ENCODE results near the gene KRT86.
"Not testable (repeated sequence)": the region's sequence is repeated elsewhere in the genome, so short reads cannot be mapped to it uniquely, and the experiment has no call there.

KRT86 gene

GRCh38 chr12:52238916-52239646 lies 35.4 kb upstream of the KRT86 start:
- no peak for DNase-seq

DNA sequence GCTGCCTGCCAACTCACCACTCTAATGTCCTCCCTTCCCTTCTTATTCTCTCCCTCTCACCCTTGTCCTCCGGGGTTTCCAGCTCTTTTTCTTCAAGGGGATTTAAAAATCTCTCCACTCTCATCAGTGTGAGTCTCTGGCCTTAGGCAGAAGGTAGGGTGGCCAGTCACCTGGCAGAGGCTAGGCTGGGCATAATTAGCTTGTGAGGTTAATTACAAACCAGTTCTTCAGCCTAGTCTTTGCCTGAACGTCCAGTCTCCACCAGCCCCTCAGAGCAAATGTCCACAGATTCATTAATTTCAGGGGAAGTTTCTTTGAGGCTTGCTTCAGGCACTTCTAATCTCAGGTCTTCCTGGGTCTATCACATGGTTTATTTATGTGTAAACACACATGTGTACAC lies 34.7 kb upstream of the KRT86 start:
- no peak for DNase-seq

DNA sequence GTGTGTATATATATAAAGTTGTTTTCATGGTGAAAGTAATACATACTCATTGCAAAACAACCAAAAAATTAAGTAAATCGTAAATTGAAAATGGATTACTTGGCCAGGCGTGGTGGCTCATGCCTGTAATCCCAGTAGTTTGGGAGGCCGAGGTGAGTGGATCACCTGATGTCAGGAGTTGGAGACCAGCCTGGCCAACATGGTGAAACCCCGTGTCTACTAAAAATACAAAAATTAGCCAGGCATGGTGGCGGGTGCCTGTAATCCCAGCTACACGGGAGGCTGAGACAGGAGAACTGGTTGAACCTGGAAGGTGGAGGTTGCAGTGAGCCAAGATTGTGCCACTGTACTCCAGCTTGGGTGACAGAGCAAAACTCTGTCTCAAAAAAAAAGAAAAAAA lies 34.2 kb upstream of the KRT86 start:
- not testable (repeated sequence) for DNase-seq

DNA sequence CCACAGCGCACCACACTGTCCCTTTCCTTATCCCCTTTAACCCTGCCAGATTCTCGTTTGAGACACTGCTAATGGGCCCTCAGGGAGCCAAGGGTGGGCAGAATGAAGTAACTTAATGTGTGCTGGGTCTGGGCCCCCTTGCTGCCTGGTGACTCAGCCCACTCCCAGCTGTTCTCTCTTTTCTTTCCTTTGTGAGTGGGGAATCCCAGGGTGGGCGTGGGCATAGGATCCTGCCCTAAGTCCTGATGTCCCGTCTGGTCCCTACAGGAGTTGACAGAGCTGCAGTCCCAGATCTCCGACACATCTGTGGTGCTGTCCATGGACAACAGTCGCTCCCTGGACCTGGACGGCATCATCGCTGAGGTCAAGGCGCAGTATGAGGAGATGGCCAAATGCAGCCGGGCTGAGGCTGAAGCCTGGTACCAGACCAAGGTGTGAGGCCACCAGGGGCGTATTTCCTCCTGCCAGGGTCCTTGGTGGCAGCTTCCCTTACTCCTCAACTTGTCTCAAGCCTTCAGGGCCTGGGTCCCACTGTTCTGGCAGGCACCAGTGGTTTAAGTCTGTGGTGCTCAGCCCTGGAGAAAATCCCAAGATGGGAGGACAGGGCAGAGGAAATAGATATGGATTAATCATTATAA lies 33.1 kb upstream of the KRT86 start:
- DNase-seq: no peak

DNA sequence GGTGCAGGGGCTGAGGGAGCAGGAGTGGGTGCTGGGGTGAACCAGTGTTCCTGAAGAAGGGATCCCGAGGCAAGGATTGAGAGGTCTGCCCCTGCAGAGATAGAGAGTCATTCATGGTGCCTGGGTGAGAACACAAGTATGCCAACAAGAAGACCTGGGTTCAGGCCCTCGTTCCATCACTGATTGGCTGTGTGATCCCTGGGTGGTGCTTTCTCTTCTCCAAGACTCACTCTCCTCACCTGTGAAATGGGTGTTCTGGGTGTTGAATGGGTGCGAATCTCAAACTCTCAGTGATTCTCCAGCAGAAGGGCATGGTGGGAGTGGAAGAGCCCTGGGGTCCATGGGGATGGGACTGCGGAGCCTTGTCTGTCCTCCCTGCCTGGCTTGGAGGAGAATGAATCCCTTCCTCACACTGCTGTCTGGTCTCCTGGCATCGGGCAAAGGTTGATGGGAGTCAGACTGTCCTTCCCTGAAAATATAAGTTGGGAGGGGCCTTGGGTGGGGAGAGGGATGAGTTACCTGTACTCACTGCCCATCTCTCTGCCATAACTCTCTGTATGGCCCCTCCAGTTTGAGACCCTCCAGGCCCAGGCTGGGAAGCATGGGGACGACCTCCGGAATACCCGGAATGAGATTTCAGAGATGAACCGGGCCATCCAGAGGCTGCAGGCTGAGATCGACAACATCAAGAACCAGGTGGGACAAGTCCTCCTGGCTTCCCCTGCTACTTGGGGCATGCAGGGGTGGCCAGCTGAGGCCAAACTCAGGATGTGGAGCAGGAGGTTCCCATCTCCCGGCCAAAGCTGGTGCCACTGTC lies 31.8 kb upstream of the KRT86 start:
- DNase-seq: no peak

GRCh38 chr12:52243259-52243855 lies 31.1 kb upstream of the KRT86 start:
- DNase-seq: no peak

- no peak for DNase-seq
Observed at GRCh38 chr12:52243856-52244614, 30.4 kb upstream of the KRT86 start.

DNA sequence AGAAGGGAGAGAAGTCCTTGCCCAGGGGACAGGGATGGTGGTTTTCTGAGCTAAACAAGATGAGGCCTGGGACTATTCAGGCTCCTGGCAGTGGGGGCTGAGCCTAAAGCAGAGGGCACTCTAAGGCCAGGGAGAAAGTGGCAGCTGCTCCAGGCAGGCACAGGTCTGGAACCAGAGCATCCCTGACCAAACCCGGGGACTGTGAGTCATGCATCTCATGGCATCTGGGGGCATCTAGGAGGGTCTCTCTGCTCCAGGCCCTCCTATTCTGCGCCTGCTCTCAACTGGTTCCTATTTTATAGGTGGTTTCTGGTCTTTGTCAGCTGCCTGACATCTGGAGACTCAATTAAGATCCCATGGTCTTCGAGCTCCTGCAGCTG lies 29.8 kb upstream of the KRT86 start:
- DNase-seq: no peak

GRCh38 chr12:52245259-52245961 lies 29.0 kb upstream of the KRT86 start:
- no peak for DNase-seq

DNA sequence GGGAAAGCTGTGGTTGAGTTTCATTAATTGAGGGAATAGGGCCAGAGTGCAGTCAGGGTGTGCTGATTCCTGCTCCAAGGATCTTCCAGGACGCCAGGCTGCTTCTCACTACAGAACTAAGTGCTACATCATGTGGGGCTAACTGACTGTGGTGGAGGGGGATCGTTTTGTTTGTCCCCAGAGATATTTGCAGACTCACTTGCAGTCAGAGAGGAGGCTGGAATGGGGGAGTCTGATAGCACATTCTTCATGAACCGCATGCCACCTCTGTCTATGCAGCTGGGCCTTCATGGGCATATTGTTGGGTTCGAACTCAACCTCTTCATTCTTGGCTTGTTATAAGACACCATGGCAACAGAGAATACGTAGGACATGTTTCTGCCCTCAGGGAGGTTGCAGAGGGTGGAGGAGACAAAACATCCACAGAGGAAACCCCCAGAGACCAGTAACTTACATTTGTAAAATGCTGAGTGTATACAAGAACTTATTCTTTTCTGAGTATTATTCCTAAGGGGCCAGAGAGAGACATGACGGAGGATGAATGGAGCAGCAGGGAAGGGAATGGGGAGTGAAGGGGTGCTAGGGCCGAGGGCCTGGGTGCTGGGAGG lies 28.4 kb upstream of the KRT86 start:
- DNase-seq: no peak

- peak; percentile 88 for DNase-seq
Observed at GRCh38 chr12:52246720-52247621, 27.5 kb upstream of the KRT86 start.

DNA sequence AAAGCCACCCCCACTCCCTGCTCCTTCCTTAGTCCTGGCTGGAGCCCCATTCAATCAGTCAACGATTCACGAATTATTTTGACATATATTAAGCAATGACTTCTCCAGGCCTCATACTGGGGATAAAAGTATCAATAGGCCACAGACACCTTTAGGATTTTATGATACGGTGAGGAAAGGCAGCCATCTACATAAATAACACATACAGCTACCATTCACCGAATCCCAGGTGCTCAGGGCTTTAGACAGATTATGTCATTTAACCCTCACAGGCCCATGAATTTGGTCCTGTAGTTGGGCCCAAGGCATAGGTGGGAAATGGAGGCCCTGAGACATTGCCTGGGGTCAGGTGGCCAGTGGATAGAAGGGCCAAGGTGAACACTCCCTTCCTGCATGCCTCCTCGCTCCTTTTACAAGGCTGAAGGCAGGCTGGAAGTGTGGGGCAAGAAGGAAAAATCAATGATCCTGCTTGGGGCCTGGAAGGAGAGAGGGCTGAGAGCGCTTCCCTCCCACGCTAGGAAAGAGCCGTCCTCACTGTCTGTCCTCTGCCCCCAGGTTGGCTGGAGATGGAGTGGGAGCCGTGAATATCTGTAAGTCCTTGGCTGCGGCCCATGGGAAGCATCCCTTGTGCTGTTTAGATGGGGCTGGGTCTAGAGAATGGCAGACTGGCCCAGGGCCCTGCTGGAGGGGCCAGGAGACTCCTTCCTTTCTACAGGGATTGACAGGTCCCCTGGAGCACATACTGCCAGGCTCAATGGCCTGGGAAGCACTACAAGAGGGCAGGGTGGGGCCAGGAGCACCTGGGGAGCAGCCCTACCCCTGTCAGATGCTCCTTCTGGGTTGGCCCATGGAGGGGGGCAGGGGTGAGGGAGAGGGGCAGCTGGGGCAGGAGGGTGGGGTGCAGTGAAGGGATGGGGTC lies 26.6 kb upstream of the KRT86 start:
- peak; percentile 46 for DNase-seq

DNA sequence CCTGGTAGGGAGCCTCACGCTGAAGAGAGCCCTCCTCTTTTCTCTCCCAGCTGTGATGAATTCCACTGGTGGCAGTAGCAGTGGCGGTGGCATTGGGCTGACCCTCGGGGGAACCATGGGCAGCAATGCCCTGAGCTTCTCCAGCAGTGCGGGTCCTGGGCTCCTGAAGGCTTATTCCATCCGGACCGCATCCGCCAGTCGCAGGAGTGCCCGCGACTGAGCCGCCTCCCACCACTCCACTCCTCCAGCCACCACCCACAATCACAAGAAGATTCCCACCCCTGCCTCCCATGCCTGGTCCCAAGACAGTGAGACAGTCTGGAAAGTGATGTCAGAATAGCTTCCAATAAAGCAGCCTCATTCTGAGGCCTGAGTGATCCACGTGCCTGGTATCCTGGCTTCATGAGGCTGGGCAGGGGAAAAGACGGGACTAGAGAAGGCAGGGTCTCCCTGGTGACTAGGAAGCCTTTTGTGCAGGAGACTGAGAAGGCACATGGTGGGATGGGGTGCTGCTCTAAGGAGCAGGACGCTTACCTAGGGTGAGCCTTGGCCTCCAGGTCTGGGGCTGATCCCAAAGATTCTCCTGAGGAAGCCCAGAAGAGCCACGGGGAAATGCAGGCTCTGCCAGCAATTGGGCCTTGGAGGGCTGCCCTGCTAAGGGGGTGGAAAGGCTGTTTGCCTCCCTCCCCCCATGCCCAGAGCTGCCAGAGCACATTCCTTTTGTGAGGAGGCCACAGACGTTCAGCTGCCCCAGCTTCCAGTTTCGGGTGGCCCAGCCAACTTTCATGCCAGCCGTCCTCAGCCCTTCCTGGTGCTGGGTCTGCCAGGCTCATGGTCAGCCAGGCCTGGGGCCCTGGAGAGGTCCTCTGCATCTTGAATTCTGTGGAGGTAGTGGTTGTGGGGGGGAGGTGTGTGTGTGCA lies 25.6 kb upstream of the KRT86 start:
- DNase-seq: no peak

- DNase-seq: no peak
Observed at GRCh38 chr12:52249511-52250047, 24.9 kb upstream of the KRT86 start.

- no peak for DNase-seq
Observed at GRCh38 chr12:52250048-52250990, 24.1 kb upstream of the KRT86 start.

- no peak for DNase-seq
Observed at GRCh38 chr12:52251367-52252051, 22.9 kb upstream of the KRT86 start.

All from NCI-H146 (cell line).